PC-3 (cell line): ENCODE data around the gene SCAND1. TPM values are rescaled to one million over a fixed set of nuclear protein-coding genes. Genes with fewer than 3 reads are reported as not detected.

Source experiments
- ATAC-seq: fragments of 200-7000 bp; cut with Tn5 transposase; 2 replicates; pipeline ENCODE4 v1.9.1; 2020; ENCODE audit warnings: mild to moderate bottlenecking, moderate library complexity
- BruUV-seq: library from RNA; stranded (reverse); fragments of 400-500 nt; replicated peaks from 2 replicates; lab custom pipeline; 2021; lab: Mats Ljungman, UMichigan
- CTCF ChIA-PET: fragments of 300-600 bp; sonication (Branson Sonifier 250); formaldehyde crosslinking; loops from one replicate; lab custom pipeline; 2022; ENCODE audit warnings: antibody characterized with exemption; lab: Charles Lee
- POLR2A ChIA-PET: fragments of 300-600 bp; sonication (Branson Sonifier 250); formaldehyde crosslinking; loops from one replicate; lab custom pipeline; 2022; ENCODE audit warnings: antibody characterized with exemption; ENCODE audit not compliant: unreplicated experiment; lab: Charles Lee
- DNase-seq: peaks from one replicate; pipeline ENCODE4 v3.0.0-alpha.2; 2015
- H2AFZ ChIP-seq: fragments of 300-600 bp; sonication (generic); 2 replicates; pipeline ENCODE4 v1.6.0; 2016; ENCODE audit warnings: antibody characterized with exemption, low read length
- H3F3A ChIP-seq: fragments of 300-600 bp; sonication (generic); one replicate; pipeline ENCODE4 v1.6.0; 2017; ENCODE audit warnings: antibody characterized with exemption, low read length, control low read depth, mild to moderate bottlenecking; ENCODE audit not compliant: unreplicated experiment
- H3K27ac ChIP-seq: fragments of 300-600 bp; sonication (generic); 2 replicates; pipeline ENCODE4 v1.5.1; 2016; ENCODE audit warnings: mild to moderate bottlenecking, low read length
- H3K27me3 ChIP-seq: fragments of 300-600 bp; sonication (generic); 2 replicates; pipeline ENCODE4 v1.6.1; 2016; ENCODE audit warnings: low read length, mixed read lengths
- H3K36me3 ChIP-seq: fragments of 300-600 bp; sonication (generic); 2 replicates; pipeline ENCODE4 v1.6.1; 2016; ENCODE audit warnings: low read depth, mixed run types, low read length, mixed read lengths
- H3K4me1 ChIP-seq: fragments of 300-600 bp; sonication (generic); 2 replicates; pipeline ENCODE4 v1.5.1; 2016; ENCODE audit warnings: low read length; ENCODE audit not compliant: insufficient read depth
- H3K4me2 ChIP-seq: fragments of 300-600 bp; sonication (generic); 2 replicates; pipeline ENCODE4 v1.6.0; 2016; ENCODE audit warnings: low read length
- H3K4me3 ChIP-seq: fragments of 300-600 bp; sonication (generic); 2 replicates; pipeline ENCODE4 v1.5.1; 2016; ENCODE audit warnings: mild to moderate bottlenecking, low read length, mixed read lengths
- H3K79me2 ChIP-seq: fragments of 300-600 bp; sonication (generic); 2 replicates; pipeline ENCODE4 v1.6.1; 2017; ENCODE audit warnings: low read length, mixed read lengths
- H3K9ac ChIP-seq: fragments of 300-600 bp; sonication (generic); 2 replicates; pipeline ENCODE4 v1.6.0; 2016; ENCODE audit warnings: mild to moderate bottlenecking, low read length
- H3K9me2 ChIP-seq: fragments of 300-600 bp; sonication (generic); replicated peaks from 2 replicates; pipeline ENCODE4 v1.6.1; 2016; ENCODE audit warnings: mixed run types, low read length, mixed read lengths
- H3K9me3 ChIP-seq: fragments of 300-600 bp; sonication (generic); 2 replicates; pipeline ENCODE4 v1.6.1; 2016; ENCODE audit warnings: low read length, mixed read lengths
- H4K20me1 ChIP-seq: fragments of 300-600 bp; sonication (generic); 2 replicates; pipeline ENCODE4 v1.6.1; 2016; ENCODE audit warnings: low read length, mixed read lengths
- CTCF ChIP-seq: fragments of 300-600 bp; sonication (generic); conservative IDR thresholded peaks from 2 replicates; pipeline ENCODE4 v1.5.1; 2017; ENCODE audit warnings: antibody characterized with exemption, low read depth, mild to moderate bottlenecking, low read length
- EZH2 ChIP-seq: fragments of 300-600 bp; sonication (generic); IDR thresholded peaks from one replicate; pipeline ENCODE4 v1.6.1; 2017; ENCODE audit warnings: antibody characterized with exemption, mild to moderate bottlenecking, low read length; ENCODE audit not compliant: unreplicated experiment
- EZH2phosphoT487 ChIP-seq: fragments of 300-600 bp; sonication (generic); IDR thresholded peaks from 2 replicates; pipeline ENCODE4 v1.6.1; 2018; ENCODE audit warnings: mild to moderate bottlenecking, antibody characterized with exemption, low read length, borderline replicate concordance
- intact Hi-C: fragments of 100-400 bp; cut with micrococcal nuclease; formaldehyde crosslinking; loops from 2 replicates; pipeline ENCODE4 v1.9.0; 2023
- total RNA-seq: library from RNA; depleted of rRNA; stranded (reverse); fragments of >200 nt; gene quantifications from 2 replicates; pipeline ENCODE4 v1.2.3, GENCODE V29; 2014

SCAND1 gene
- total RNA-seq, 1 experiment from 2014 or later: 90.9 TPM

- no peaks in the 10 kb centered on the region for H3K79me2 ChIP-seq
- intact Hi-C loops: no loop called here
- no peak for DNase-seq
- no peak overlapping the region for H3K4me2 ChIP-seq
- no peak overlapping the region for H3K4me3 ChIP-seq
- ChIA-PET CTCF (interaction anchor here (1.0 kb wide), 1 partner anchor 227 kb away, joined by 3 read pairs; no protein-coding TSS in a partner anchor), POLR2A (no interaction called here)
- no peak overlapping the region for H3K9ac ChIP-seq
- no peak for TF ChIP-seq EZH2
- TF ChIP-seq EZH2phosphoT487: no peak
- no peak for TF ChIP-seq CTCF
- no peaks in the 10 kb centered on the region; the same call in 1 of the 2 replicates for H3K4me1 ChIP-seq
- no peak overlapping the region for H2AFZ ChIP-seq
- ATAC-seq: no peak
- H4K20me1 ChIP-seq: no peaks in the 10 kb centered on the region
- H3K9me2 ChIP-seq: no peaks in the 10 kb centered on the region
- no peaks in the 10 kb centered on the region for H3K27me3 ChIP-seq
- no peaks in the 10 kb centered on the region for H3K36me3 ChIP-seq
- no peaks in the 10 kb centered on the region for H3K9me3 ChIP-seq
- no peaks in the 10 kb centered on the region for H3F3A ChIP-seq
- no TSS peak for BruUV-seq
- no peak overlapping the region for H3K27ac ChIP-seq
Measured at GRCh38 chr20:35975576-35976373, 21.5 kb upstream of the SCAND1 start.

- Histone ChIP-seq H3K9ac (no peak overlapping the region), H3K27ac (no peak overlapping the region), H2AFZ (no peak overlapping the region), H3F3A (no peaks in the 10 kb centered on the region), H3K9me3 (no peaks in the 10 kb centered on the region), H3K4me3 (no peak overlapping the region), H3K9me2 (no peaks in the 10 kb centered on the region), H4K20me1 (no peaks in the 10 kb centered on the region), H3K4me2 (no peak overlapping the region), H3K4me1 (no peaks in the 10 kb centered on the region), H3K27me3 (no peaks in the 10 kb centered on the region), H3K36me3 (no peaks in the 10 kb centered on the region), H3K79me2 (no peaks in the 10 kb centered on the region)
- TF ChIP-seq CTCF (no peak), EZH2 (no peak), EZH2phosphoT487 (no peak)
- no peak for DNase-seq
- CTCF ChIA-PET: interaction anchor here (0.6 kb wide), 1 partner anchor 343 kb away, joined by 6 read pairs; no protein-coding TSS in a partner anchor
- intact Hi-C loops: no loop called here
- POLR2A ChIA-PET: no interaction called here
- BruUV-seq: no TSS peak
- no peak for ATAC-seq
Measured at GRCh38 chr20:35974256-35974655, 20.0 kb upstream of the SCAND1 start.

GRCh38 chr20:35972462-35972861 is 18.2 kb upstream of the SCAND1 start:
- DNase-seq: no peak

More at GRCh38 chr20:35972462-35972861, 18.2 kb upstream of the SCAND1 start:
- H3K4me3 ChIP-seq: no peak overlapping the region
- no peak for ATAC-seq
- POLR2A ChIA-PET: no interaction called here
- no peaks in the 10 kb centered on the region for H3F3A ChIP-seq
- H3K9me2 ChIP-seq: no peaks in the 10 kb centered on the region
- intact Hi-C loops: no loop called here
- H3K27me3 ChIP-seq: no peaks in the 10 kb centered on the region
- BruUV-seq: no TSS peak
- no peaks in the 10 kb centered on the region for H4K20me1 ChIP-seq
- no peak overlapping the region for H3K9ac ChIP-seq
- H3K9me3 ChIP-seq: no peaks in the 10 kb centered on the region
- no peak overlapping the region for H2AFZ ChIP-seq
- TF ChIP-seq EZH2phosphoT487 (no peak), EZH2 (no peak), CTCF (no peak)
- H3K27ac ChIP-seq: no peak overlapping the region
- H3K79me2 ChIP-seq: no peaks in the 10 kb centered on the region
- H3K4me1 ChIP-seq: peaks cover 5% of the 10 kb centered on the region; the same call in 1 of the 2 replicates
- no peak overlapping the region for H3K4me2 ChIP-seq
- no peaks in the 10 kb centered on the region for H3K36me3 ChIP-seq
- CTCF ChIA-PET: no interaction called here
